OCI-LY1 (cell line): ENCODE measurements around the gene SLC12A8.

ENCODE experiments used
- H2AFZ ChIP-seq: fragments of 200-600 bp; sonication (generic), shearing (Covaris generic); 2 replicates; pipeline ENCODE4 v1.6.0; 2014; ENCODE audit warnings: antibody characterized with exemption, mild to moderate bottlenecking, low read length
- H3F3A ChIP-seq: fragments of 200-600 bp; sonication (generic), shearing (Covaris generic); 2 replicates; pipeline ENCODE4 v1.6.0; 2014; ENCODE audit warnings: mild to moderate bottlenecking, antibody characterized with exemption, low read length, moderate library complexity; ENCODE audit not compliant: insufficient read depth
- H3K27ac ChIP-seq: fragments of 200-600 bp; sonication (generic); 2 replicates; pipeline ENCODE4 v1.5.1; 2014; ENCODE audit warnings: low read length, mixed run types, mild to moderate bottlenecking, low read depth; ENCODE audit not compliant: poor library complexity, severe bottlenecking
- H3K27me3 ChIP-seq: fragments of 200-600 bp; sonication (generic); 2 replicates; pipeline ENCODE4 v1.6.0; 2014; ENCODE audit warnings: antibody characterized with exemption, mild to moderate bottlenecking, low read length, moderate library complexity; ENCODE audit not compliant: insufficient read depth
- H3K36me3 ChIP-seq: fragments of 200-600 bp; sonication (generic); 2 replicates; pipeline ENCODE4 v1.6.1; 2014; ENCODE audit warnings: mild to moderate bottlenecking, antibody characterized with exemption, low read length, moderate library complexity, mixed read lengths; ENCODE audit not compliant: insufficient read depth
- H3K4me1 ChIP-seq: fragments of 200-600 bp; sonication (generic); 2 replicates; pipeline ENCODE4 v1.5.1; 2014; ENCODE audit warnings: mild to moderate bottlenecking, low read length, moderate library complexity; ENCODE audit not compliant: insufficient read depth, severe bottlenecking
- H3K4me2 ChIP-seq: fragments of 200-600 bp; sonication (generic), shearing (Covaris generic); 2 replicates; pipeline ENCODE4 v1.6.1; 2014; ENCODE audit warnings: low read length
- H3K4me3 ChIP-seq: fragments of 200-600 bp; sonication (generic); 2 replicates; pipeline ENCODE4 v1.5.1; 2014; ENCODE audit warnings: low read length, low read depth, mild to moderate bottlenecking, mixed read lengths; ENCODE audit not compliant: poor library complexity, severe bottlenecking
- H3K79me2 ChIP-seq: fragments of 200-600 bp; shearing (Covaris generic); 2 replicates; pipeline ENCODE4 v1.6.1; 2016; ENCODE audit warnings: mixed run types, low read length, mixed read lengths; ENCODE audit not compliant: insufficient read depth
- H3K9ac ChIP-seq: fragments of 200-600 bp; sonication (generic), shearing (Covaris generic); 2 replicates; pipeline ENCODE4 v1.6.1; 2014; ENCODE audit warnings: mild to moderate bottlenecking, low read length, mixed read lengths
- H3K9me2 ChIP-seq: fragments of 200-600 bp; sonication (generic), shearing (Covaris generic); 2 replicates; pipeline ENCODE4 v1.6.1; 2014; ENCODE audit warnings: low read depth, mild to moderate bottlenecking, low read length, mixed read lengths
- H3K9me3 ChIP-seq: fragments of 200-600 bp; shearing (Covaris generic); 2 replicates; pipeline ENCODE4 v1.6.1; 2014; ENCODE audit warnings: low read length, mixed read lengths
- H4K20me1 ChIP-seq: fragments of 200-600 bp; sonication (generic), shearing (Covaris generic); 2 replicates; pipeline ENCODE4 v1.6.0; 2016; ENCODE audit warnings: mild to moderate bottlenecking, low read length; ENCODE audit not compliant: insufficient read depth
- EZH2 ChIP-seq: fragments of 200-600 bp; sonication (generic), shearing (Covaris generic); IDR thresholded peaks from 2 replicates; pipeline ENCODE4 v1.8.0; 2017; ENCODE audit warnings: borderline replicate concordance, mixed run types, mild to moderate bottlenecking, antibody characterized with exemption, low read length, moderate library complexity, mixed read lengths
- TF ChIP-seq, protein P1 (sequence below): fragments of 200-600 bp; sonication (generic), shearing (Covaris generic); IDR thresholded peaks from 2 replicates; pipeline ENCODE4 v1.5.1; 2017; ENCODE audit warnings: mild to moderate bottlenecking, antibody characterized with exemption, low read length, moderate library complexity, mixed read lengths

The SLC12A8 gene

DNA sequence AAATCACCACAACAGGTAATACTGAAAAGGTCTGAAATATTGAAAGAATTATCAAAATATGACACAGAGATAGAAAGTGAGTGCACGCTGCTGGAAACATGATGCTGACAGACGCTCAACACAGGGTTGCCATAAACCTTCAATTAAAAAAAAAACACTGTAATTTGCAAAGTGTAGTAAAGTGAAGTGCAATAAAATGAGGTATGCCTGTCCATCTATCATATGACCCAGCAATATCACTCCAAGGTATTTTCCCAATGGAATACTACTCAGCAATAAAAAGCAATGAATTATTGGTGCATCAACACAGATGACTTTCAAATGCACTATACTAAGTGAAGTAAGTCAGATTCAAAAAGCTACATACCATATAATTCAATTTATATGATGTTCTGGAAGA lies 47.6 kb upstream of the SLC12A8 start:
- Histone ChIP-seq H2AFZ (no peak overlapping the region), H3K9ac (no peak overlapping the region), H4K20me1 (no peaks in the 10 kb centered on the region), H3K36me3 (peaks cover 12% of the 10 kb centered on the region), H3K4me3 (no peak overlapping the region), H3K9me2 (no peaks in the 10 kb centered on the region), H3K4me1 (no peaks in the 10 kb centered on the region), H3K27ac (no peak overlapping the region), H3K79me2 (no peaks in the 10 kb centered on the region), H3F3A (no peaks in the 10 kb centered on the region), H3K4me2 (no peak overlapping the region), H3K9me3 (no peaks in the 10 kb centered on the region), H3K27me3 (no peaks in the 10 kb centered on the region)
- TF ChIP-seq EZH2: no peak
- TF ChIP-seq, protein P1, sequence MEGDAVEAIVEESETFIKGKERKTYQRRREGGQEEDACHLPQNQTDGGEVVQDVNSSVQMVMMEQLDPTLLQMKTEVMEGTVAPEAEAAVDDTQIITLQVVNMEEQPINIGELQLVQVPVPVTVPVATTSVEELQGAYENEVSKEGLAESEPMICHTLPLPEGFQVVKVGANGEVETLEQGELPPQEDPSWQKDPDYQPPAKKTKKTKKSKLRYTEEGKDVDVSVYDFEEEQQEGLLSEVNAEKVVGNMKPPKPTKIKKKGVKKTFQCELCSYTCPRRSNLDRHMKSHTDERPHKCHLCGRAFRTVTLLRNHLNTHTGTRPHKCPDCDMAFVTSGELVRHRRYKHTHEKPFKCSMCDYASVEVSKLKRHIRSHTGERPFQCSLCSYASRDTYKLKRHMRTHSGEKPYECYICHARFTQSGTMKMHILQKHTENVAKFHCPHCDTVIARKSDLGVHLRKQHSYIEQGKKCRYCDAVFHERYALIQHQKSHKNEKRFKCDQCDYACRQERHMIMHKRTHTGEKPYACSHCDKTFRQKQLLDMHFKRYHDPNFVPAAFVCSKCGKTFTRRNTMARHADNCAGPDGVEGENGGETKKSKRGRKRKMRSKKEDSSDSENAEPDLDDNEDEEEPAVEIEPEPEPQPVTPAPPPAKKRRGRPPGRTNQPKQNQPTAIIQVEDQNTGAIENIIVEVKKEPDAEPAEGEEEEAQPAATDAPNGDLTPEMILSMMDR: no peak

DNA sequence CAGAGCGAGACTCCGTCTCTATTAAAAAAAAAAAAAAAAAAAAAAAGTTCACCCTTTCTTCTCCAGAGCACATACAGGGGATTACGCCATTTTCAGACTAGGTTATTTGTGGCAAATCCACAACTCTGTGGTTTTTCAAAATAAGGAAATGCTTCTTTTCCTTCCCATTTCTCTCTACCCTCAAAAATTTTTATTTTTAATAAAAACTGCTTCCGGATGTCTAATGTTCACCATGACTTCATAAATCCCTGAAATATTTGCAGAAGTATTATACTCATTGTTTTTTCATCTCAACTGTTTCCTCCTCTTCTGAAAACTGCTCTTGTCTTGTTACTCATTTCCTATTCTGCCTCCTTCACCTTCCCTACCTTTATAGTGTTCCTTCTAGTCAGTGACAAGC lies 45.0 kb upstream of the SLC12A8 start:
- Histone ChIP-seq H3K9me2 (no peaks in the 10 kb centered on the region), H3K4me2 (no peak overlapping the region), H3K27ac (no peak overlapping the region), H3K9me3 (no peaks in the 10 kb centered on the region), H3K9ac (no peak overlapping the region), H3K79me2 (no peaks in the 10 kb centered on the region), H3K36me3 (peaks cover 12% of the 10 kb centered on the region), H3K27me3 (no peaks in the 10 kb centered on the region), H2AFZ (no peak overlapping the region), H3K4me1 (no peaks in the 10 kb centered on the region), H4K20me1 (no peaks in the 10 kb centered on the region), H3F3A (no peaks in the 10 kb centered on the region), H3K4me3 (no peak overlapping the region)
- no peak for TF ChIP-seq EZH2
- TF ChIP-seq, protein P1: no peak

DNA sequence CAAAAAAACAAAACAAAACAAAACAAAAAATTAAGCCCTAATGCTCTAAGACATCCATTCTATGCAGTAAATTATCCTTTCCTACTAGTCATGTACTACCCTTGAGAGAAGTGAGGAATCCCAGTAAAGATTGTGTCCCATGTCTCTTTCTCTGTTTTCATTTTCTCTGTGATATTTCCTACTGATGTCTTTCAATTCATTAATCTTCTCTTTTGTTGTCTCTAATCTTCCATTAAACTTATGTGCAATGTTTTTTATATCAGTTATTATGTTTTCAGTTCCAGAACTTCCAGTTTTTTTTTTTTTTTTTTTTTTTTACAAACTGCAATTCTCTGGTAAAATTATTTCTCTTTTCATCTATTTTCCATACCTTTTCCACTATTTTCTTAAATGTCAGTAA lies 44.1 kb upstream of the SLC12A8 start:
- TF ChIP-seq EZH2: no peak
- TF ChIP-seq, protein P1: no peak
- H3K79me2 ChIP-seq: no peaks in the 10 kb centered on the region
- H3K9me2 ChIP-seq: no peaks in the 10 kb centered on the region
- no peaks in the 10 kb centered on the region for H3K4me1 ChIP-seq
- no peak overlapping the region for H3K9ac ChIP-seq
- H3K4me2 ChIP-seq: no peak overlapping the region
- no peaks in the 10 kb centered on the region for H3F3A ChIP-seq
- H3K9me3 ChIP-seq: no peaks in the 10 kb centered on the region
- H3K36me3 ChIP-seq: peaks cover 12% of the 10 kb centered on the region
- H4K20me1 ChIP-seq: no peaks in the 10 kb centered on the region
- H3K4me3 ChIP-seq: no peak overlapping the region
- H2AFZ ChIP-seq: no peak overlapping the region
- no peaks in the 10 kb centered on the region for H3K27me3 ChIP-seq
- H3K27ac ChIP-seq: no peak overlapping the region
